Measurements from ENCODE around the gene NFKBIL1. TPM values are rescaled to one million over a fixed set of nuclear protein-coding genes. Genes with fewer than 3 reads are reported as not detected.

The NFKBIL1 gene
- total and polyA plus RNA-seq, 4 donors = 3.3 to 9.6 (median 7.4) TPM

- Histone ChIP-seq H3K36me3 (ENCODE audit: control insufficient read depth in 4 of 4, insufficient read depth in 3 of 4, low read depth in 1 of 4, low read length in 3 of 4) (no peaks in the 10 kb centered on the region), H3K27ac (ENCODE audit: low read depth in 1 of 2, low read length in 2 of 2) (peak overlapping the region; percentile 63 to 73), H3K9ac (ENCODE audit: low read depth in 1 of 2, low read length in 2 of 2) (peak overlapping the region; percentile 64 to 83), H3K27me3 (ENCODE audit: control insufficient read depth in 4 of 4, insufficient read depth in 4 of 4, low read length in 3 of 4) (no peaks in the 10 kb centered on the region), H3K9me3 (ENCODE audit: control insufficient read depth in 4 of 4, low read length in 3 of 4) (no peaks in the 10 kb centered on the region), H3K4me3 (ENCODE audit: low read depth in 1 of 3, low read length in 3 of 3) (peak overlapping the region; percentile 74 to 80 (median 78)), H3K4me1 (ENCODE audit: control insufficient read depth in 4 of 4, insufficient read depth in 4 of 4, low read length in 3 of 4) (peaks cover 0 to 16% (median 6%) of the 10 kb centered on the region in 4 donors)
- 25% methylated on average over 21 of the region's 21 CpGs for WGBS
- no peak for DNase-seq (ENCODE audit: low spot score)
- TF ChIP-seq HNF4A (conservative IDR thresholded peaks at IDR 0.05) (peak in 1 of 2 donors; percentile 19), JUND (IDR thresholded peaks at IDR 0.05) (no peak), YY1 (IDR thresholded peaks at IDR 0.05) (no peak)
These were observed 34.2 kb downstream of the NFKBIL1 start for GRCh38 chr6:31581434-31582229.

GRCh38 chr6:31582230-31582643, 34.8 kb downstream of the NFKBIL1 start, which contains the start of gene LTB:
Gene LTB (minus strand): TSS chr6:31582424. CDS start chr6:31582417, 7 bp downstream.
- Histone ChIP-seq H3K27ac (ENCODE audit: low read depth in 1 of 2, low read length in 2 of 2) (peak within 1 kb of the TSS; percentile 63 to 73), H3K9me3 (ENCODE audit: control insufficient read depth in 4 of 4, low read length in 3 of 4) (no peaks in the 10 kb centered on the region), H3K9ac (ENCODE audit: low read depth in 1 of 2, low read length in 2 of 2) (peak within 1 kb of the TSS; percentile 64 to 83), H3K4me1 (ENCODE audit: control insufficient read depth in 4 of 4, insufficient read depth in 4 of 4, low read length in 3 of 4) (peaks cover 0 to 16% (median 6%) of the 10 kb centered on the region in 4 donors), H3K36me3 (ENCODE audit: control insufficient read depth in 4 of 4, insufficient read depth in 3 of 4, low read depth in 1 of 4, low read length in 3 of 4) (no peaks in the 10 kb centered on the region), H3K27me3 (ENCODE audit: control insufficient read depth in 4 of 4, insufficient read depth in 4 of 4, low read length in 3 of 4) (no peaks in the 10 kb centered on the region), H3K4me3 (ENCODE audit: low read depth in 1 of 3, low read length in 3 of 3) (peak within 1 kb of the TSS; percentile 74 to 80 (median 78))
- no peak for DNase-seq (ENCODE audit: low spot score)
- 59% methylated on average over 3 of the region's 3 CpGs for WGBS
- TF ChIP-seq ZBTB33 (IDR thresholded peaks at IDR 0.05) (no peak), SP1 (IDR thresholded peaks at IDR 0.05) (no peak), HNF4G (IDR thresholded peaks at IDR 0.05) (no peak), YY1 (IDR thresholded peaks at IDR 0.05) (no peak), CTCF (IDR thresholded peaks at IDR 0.05; ENCODE audit: low read depth, low read length, missing input control) (no peak), FOXA2 (IDR thresholded peaks at IDR 0.05) (no peak), ATF3 (IDR thresholded peaks at IDR 0.05) (no peak), TAF1 (conservative IDR thresholded peaks at IDR 0.05) (no peak), JUND (IDR thresholded peaks at IDR 0.05) (no peak), RAD21 (IDR thresholded peaks at IDR 0.05) (no peak), EGR1 (IDR thresholded peaks at IDR 0.05; ENCODE audit: low read depth in 2 of 2) (no peak), MAX (IDR thresholded peaks at IDR 0.05) (no peak), REST (IDR thresholded peaks at IDR 0.05) (no peak), GABPA (IDR thresholded peaks at IDR 0.05 in 1 of 2, conservative IDR thresholded peaks at IDR 0.05 in 1 of 2) (no peak), NR2F2 (IDR thresholded peaks at IDR 0.05) (no peak), HNF4A (conservative IDR thresholded peaks at IDR 0.05) (no peak)

Data from liver (tissue), 9 donors.